Nephron (organoid): ENCODE measurements around the gene ZNF503.

Experiments
- H3K27ac Mint-ChIP-seq, 3 experiments: 2 replicates each; pipeline ENCODE4 v1.8.0; 2020; ENCODE audit warnings: mixed read lengths in 3 of 3, mild to moderate bottlenecking in 2 of 3, moderate library complexity in 1 of 3
- H3K27me3 Mint-ChIP-seq: 2 replicates; pipeline ENCODE4 v1.8.0; 2021; ENCODE audit warnings: low read depth, mild to moderate bottlenecking, moderate library complexity, mixed read lengths
- H3K36me3 Mint-ChIP-seq: 2 replicates; pipeline ENCODE4 v1.8.0; 2020; ENCODE audit warnings: low read depth, mixed read lengths
- H3K4me1 Mint-ChIP-seq: 2 replicates; pipeline ENCODE4 v1.8.0; 2020; ENCODE audit warnings: mixed read lengths
- H3K4me3 Mint-ChIP-seq, 3 experiments: 2 replicates each; pipeline ENCODE4 v1.8.0; 2020; ENCODE audit warnings: mild to moderate bottlenecking in 3 of 3, mixed read lengths in 3 of 3, moderate library complexity in 2 of 3
- H3K9me3 Mint-ChIP-seq: 2 replicates; pipeline ENCODE4 v1.8.0; 2020; ENCODE audit warnings: mixed read lengths
- CTCF ChIP-seq, 3 experiments: fragments of 200-600 bp; sonication (generic); IDR thresholded peaks; one replicate each; pipeline ENCODE4 v1.5.0; 2021; ENCODE audit warnings: antibody characterized with exemption in 3 of 3; ENCODE audit not compliant: unreplicated experiment in 3 of 3

Gene ZNF503

DNA sequence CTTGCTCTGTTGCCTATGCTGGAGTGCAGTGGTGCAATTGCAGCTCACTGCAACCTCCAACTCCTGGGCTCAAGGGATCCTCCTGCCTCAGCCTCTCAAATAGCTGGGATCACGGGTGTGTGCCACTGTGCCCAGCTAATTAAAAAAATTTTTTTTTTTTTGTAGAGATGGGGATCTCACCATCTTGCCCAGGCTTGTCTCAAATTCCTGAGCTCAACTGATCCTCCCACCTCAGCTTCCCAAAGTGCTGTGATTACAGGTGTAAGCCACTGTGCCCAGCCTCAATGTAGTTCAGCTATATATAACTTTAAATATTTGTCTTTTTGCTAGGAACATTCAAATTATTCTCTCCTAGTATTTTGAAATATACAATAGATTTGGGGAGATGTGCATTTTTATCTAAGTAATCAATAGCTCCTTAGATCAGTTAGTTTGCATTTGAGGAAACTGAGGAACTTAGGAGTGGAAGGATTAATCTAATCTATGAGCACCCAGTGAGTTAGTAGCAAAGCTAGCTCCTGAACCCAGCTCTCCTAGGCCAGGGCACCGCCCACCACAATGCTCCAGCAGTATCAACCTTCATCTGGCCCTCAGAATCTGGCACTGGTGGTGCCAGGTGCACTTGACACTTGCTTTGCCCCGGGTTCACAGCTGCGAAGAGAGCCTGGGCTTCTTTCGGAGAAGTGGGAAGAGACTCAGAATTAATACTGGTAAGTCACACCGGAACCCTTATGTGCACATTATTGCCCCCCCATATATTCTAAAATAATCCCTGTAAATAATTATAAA lies 23.9 kb upstream of the ZNF503 start:
- H3K9me3 Mint-ChIP-seq = no peaks in the 10 kb centered on the region
- H3K36me3 Mint-ChIP-seq = no peaks in the 10 kb centered on the region
- TF ChIP-seq CTCF (IDR thresholded peaks at IDR 0.05; ENCODE audit: unreplicated experiment in 3 of 3) = no peak
- peaks cover 31% of the 10 kb centered on the region for H3K27me3 Mint-ChIP-seq
- no peak overlapping the region for H3K27ac Mint-ChIP-seq
- no peak overlapping the region for H3K4me3 Mint-ChIP-seq
- peaks cover 28% of the 10 kb centered on the region for H3K4me1 Mint-ChIP-seq

- H3K27me3 Mint-ChIP-seq = peaks cover 28% of the 10 kb centered on the region
- TF ChIP-seq CTCF (IDR thresholded peaks at IDR 0.05; ENCODE audit: unreplicated experiment in 3 of 3) = no peak
- no peak overlapping the region for H3K4me3 Mint-ChIP-seq
- no peak overlapping the region for H3K27ac Mint-ChIP-seq
- H3K4me1 Mint-ChIP-seq = peaks cover 19% of the 10 kb centered on the region
- no peaks in the 10 kb centered on the region for H3K9me3 Mint-ChIP-seq
- H3K36me3 Mint-ChIP-seq = no peaks in the 10 kb centered on the region
These were observed 23.0 kb upstream of the ZNF503 start for GRCh38 chr10:75424571-75424970.

- Mint-ChIP-seq H3K4me1 (peaks cover 4% of the 10 kb centered on the region), H3K27me3 (peaks cover 39% of the 10 kb centered on the region), H3K27ac (no peak overlapping the region), H3K36me3 (no peaks in the 10 kb centered on the region), H3K9me3 (no peaks in the 10 kb centered on the region), H3K4me3 (no peak overlapping the region)
- no peak for TF ChIP-seq CTCF (IDR thresholded peaks at IDR 0.05; ENCODE audit: unreplicated experiment in 3 of 3)
These were observed 21.3 kb upstream of the ZNF503 start for GRCh38 chr10:75422913-75423312.

DNA sequence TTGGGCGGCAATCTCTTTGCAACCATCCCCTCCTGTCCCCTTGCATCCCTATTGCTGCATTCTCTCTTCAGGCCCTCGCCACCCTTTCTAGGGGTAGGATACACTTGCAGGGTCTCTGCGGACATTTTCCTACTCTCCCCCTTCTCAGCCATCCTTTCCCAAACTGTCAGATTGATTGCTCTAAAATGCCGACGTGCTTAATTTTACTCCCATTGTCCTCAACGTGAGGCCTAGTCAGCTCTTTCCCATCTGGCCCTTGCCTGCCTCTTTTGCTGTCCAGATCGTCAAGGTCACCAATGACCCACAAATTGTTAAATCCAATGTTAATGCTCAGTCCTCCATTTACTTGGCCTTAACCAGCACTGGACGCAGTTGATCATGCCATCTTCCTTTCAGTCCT lies 17.1 kb upstream of the ZNF503 start:
- H3K27me3 Mint-ChIP-seq = peaks cover 74% of the 10 kb centered on the region
- H3K4me1 Mint-ChIP-seq = no peaks in the 10 kb centered on the region
- TF ChIP-seq CTCF (IDR thresholded peaks at IDR 0.05; ENCODE audit: unreplicated experiment in 3 of 3) = no peak
- H3K27ac Mint-ChIP-seq = no peak overlapping the region
- H3K36me3 Mint-ChIP-seq = no peaks in the 10 kb centered on the region
- no peaks in the 10 kb centered on the region for H3K9me3 Mint-ChIP-seq
- H3K4me3 Mint-ChIP-seq = no peak overlapping the region

- TF ChIP-seq CTCF (IDR thresholded peaks at IDR 0.05; ENCODE audit: unreplicated experiment in 3 of 3) = no peak
- Mint-ChIP-seq H3K9me3 (no peaks in the 10 kb centered on the region), H3K4me3 (no peak overlapping the region), H3K27ac (no peak overlapping the region), H3K36me3 (no peaks in the 10 kb centered on the region), H3K4me1 (no peaks in the 10 kb centered on the region), H3K27me3 (peaks cover 72% of the 10 kb centered on the region)
These were observed 16.7 kb upstream of the ZNF503 start for GRCh38 chr10:75418293-75418692.

DNA sequence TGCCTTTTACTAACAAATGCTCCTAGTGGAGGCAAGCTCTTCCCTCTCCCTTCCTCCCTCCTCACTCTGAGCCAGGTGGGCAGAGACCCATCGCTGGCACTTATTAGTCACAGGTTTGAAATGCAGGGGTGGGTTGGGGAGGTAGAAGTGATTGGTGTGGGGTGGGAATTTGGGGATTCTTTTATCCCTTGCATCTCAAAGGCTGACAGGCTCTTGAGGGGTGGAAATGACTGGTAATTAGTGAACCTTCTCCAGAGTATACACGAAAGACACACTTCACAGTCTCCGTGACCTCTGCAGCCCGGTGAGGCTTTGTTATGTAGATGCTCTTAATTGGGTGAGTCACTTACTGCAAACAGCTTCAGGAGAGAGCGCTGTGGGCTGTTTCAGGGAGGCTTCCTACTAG lies 16.0 kb upstream of the ZNF503 start:
- Mint-ChIP-seq H3K4me3 (no peak overlapping the region), H3K9me3 (no peaks in the 10 kb centered on the region), H3K27ac (no peak overlapping the region), H3K4me1 (no peaks in the 10 kb centered on the region), H3K36me3 (no peaks in the 10 kb centered on the region), H3K27me3 (peaks cover 67% of the 10 kb centered on the region)
- TF ChIP-seq CTCF (IDR thresholded peaks at IDR 0.05; ENCODE audit: unreplicated experiment in 3 of 3) = no peak
